HepG2 (cell line): ENCODE results near the gene KLK10. TPM values are rescaled to one million over a fixed set of nuclear protein-coding genes. Genes with fewer than 3 reads are reported as not detected.

ENCODE experiments used
- ATAC-seq: fragments of 200-7000 bp; cut with Tn5 transposase; 3 replicates; pipeline ENCODE4 v1.9.1; 2020; ENCODE audit warnings: mild to moderate bottlenecking, moderate library complexity
- BruUV-seq: library from RNA; stranded (reverse); fragments of 400-500 nt; replicated peaks from 2 replicates; lab custom pipeline; 2021; lab: Mats Ljungman, UMichigan
- CTCF ChIA-PET: fragments of 300-600 bp; formaldehyde crosslinking; extraction: SDS; loops from one replicate; lab custom pipeline; 2021; ENCODE audit warnings: low total read pairs, inconsistent platforms, low intra/inter-chr PET ratio; lab: Yijun Ruan, JAX
- POLR2A ChIA-PET: fragments of 350-600 bp; sonication (Branson Sonifier 250); formaldehyde crosslinking; loops from one replicate; lab custom pipeline; 2020; ENCODE audit warnings: antibody characterized with exemption, inconsistent platforms; lab: Yijun Ruan, JAX
- DNase-seq: peaks from one replicate; pipeline ENCODE4 v3.0.0-alpha.2; 2015; ENCODE audit warnings: low spot score
- FAIRE-seq: peaks from 3 replicates; lab custom pipeline; 2011; peaks lifted over from hg19 to GRCh38; lab: Jason Lieb, UNC
- H2AFZ ChIP-seq: one replicate; pipeline ENCODE4 v1.6.1; 2011; ENCODE audit warnings: low read length, inconsistent platforms
- H3K27ac ChIP-seq: fragments of 300-600 bp; 3 replicates; pipeline ENCODE4 v1.8.0; 2011; ENCODE audit warnings: mixed run types, mild to moderate bottlenecking, mixed read lengths, low read length, inconsistent platforms; ENCODE audit not compliant: insufficient read depth; ENCODE audit errors: extremely low read length
- H3K27me3 ChIP-seq, 2 experiments: fragments of 200-600 bp in 1 of 2; 2 replicates in 1 of 2; 3 replicates in 1 of 2; pipeline versions ENCODE4 v1.6.0 to v1.8.0; 2011; ENCODE audit warnings: low read length in 2 of 2, mild to moderate bottlenecking in 2 of 2, moderate library complexity in 2 of 2, inconsistent platforms in 1 of 2; ENCODE audit not compliant: insufficient read depth in 2 of 2, control insufficient read depth in 1 of 2
- H3K36me3 ChIP-seq, 2 experiments: fragments of 200-600 bp in 1 of 2; replicated peaks in 1 of 2; 2 replicates in 1 of 2; 3 replicates in 1 of 2; pipeline versions ENCODE4 v1.5.1 to v1.8.0; 2011; ENCODE audit warnings: low read length in 2 of 2, inconsistent platforms in 1 of 2; ENCODE audit not compliant: insufficient read depth in 2 of 2, control insufficient read depth in 1 of 2
- H3K4me1 ChIP-seq: 2 replicates; pipeline ENCODE4 v1.5.1; 2012; ENCODE audit warnings: low read length, inconsistent platforms; ENCODE audit not compliant: insufficient read depth
- H3K4me2 ChIP-seq: 2 replicates; pipeline ENCODE4 v1.6.0; 2011; ENCODE audit warnings: low read depth, low read length, inconsistent platforms
- H3K4me3 ChIP-seq, 3 experiments: fragments of 200-600 bp in 1 of 3; sonication (generic), shearing (Covaris generic) in 1 of 3; replicated peaks in 1 of 3; 2 replicates each; pipeline ENCODE4 v1.5.1; 2011 to 2016; ENCODE audit warnings: low read length in 3 of 3, inconsistent platforms in 2 of 3, low read depth in 2 of 3, mild to moderate bottlenecking in 2 of 3, control low read depth in 1 of 3, mixed read lengths in 1 of 3; ENCODE audit not compliant: insufficient read depth in 1 of 3
- H3K79me2 ChIP-seq: one replicate; pipeline ENCODE4 v1.6.1; 2011; ENCODE audit warnings: low read length, inconsistent platforms; ENCODE audit not compliant: insufficient read depth
- H3K9ac ChIP-seq: 2 replicates; pipeline ENCODE4 v1.6.0; 2011; ENCODE audit warnings: mild to moderate bottlenecking, low read depth, low read length, inconsistent platforms; ENCODE audit not compliant: insufficient read depth
- H3K9me3 ChIP-seq: 2 replicates; pipeline ENCODE4 v1.5.1; 2012; ENCODE audit warnings: mild to moderate bottlenecking, low read length
- H4K20me1 ChIP-seq: 2 replicates; pipeline ENCODE4 v1.6.0; 2011; ENCODE audit warnings: inconsistent platforms, mild to moderate bottlenecking, low read length, moderate library complexity; ENCODE audit not compliant: insufficient read depth
- BRD4 ChIP-seq: sonication (generic); formaldehyde crosslinking; IDR thresholded peaks from 2 replicates; pipeline ENCODE4 v1.4.0; 2020; ENCODE audit warnings: missing genetic modification reagents
- GPBP1L1 ChIP-seq: sonication (generic); formaldehyde crosslinking; IDR thresholded peaks from 2 replicates; pipeline ENCODE4 v1.5.0; 2020; ENCODE audit warnings: mild to moderate bottlenecking, missing genetic modification reagents
- HOXA5 ChIP-seq: sonication (generic); formaldehyde crosslinking; IDR thresholded peaks from 2 replicates; pipeline ENCODE4 v1.4.0; 2020; ENCODE audit warnings: missing genetic modification reagents
- KDM5B ChIP-seq: sonication (generic); formaldehyde crosslinking; IDR thresholded peaks from 2 replicates; pipeline ENCODE4 v1.4.0; 2020; ENCODE audit warnings: missing genetic modification reagents, mild to moderate bottlenecking, borderline replicate concordance
- NCOA1 ChIP-seq: sonication (generic); formaldehyde crosslinking; IDR thresholded peaks from 2 replicates; pipeline ENCODE4 v1.9.0; 2021; ENCODE audit warnings: missing genetic modification reagents
- SNRNP70 ChIP-seq: fragments of 200-400 bp; formaldehyde crosslinking; IDR thresholded peaks from 2 replicates; pipeline ENCODE4 v1.6.1; 2017; ENCODE audit warnings: mild to moderate bottlenecking, low read depth, low read length, moderate library complexity
- SYNCRIP ChIP-seq: fragments of 200-400 bp; formaldehyde crosslinking; IDR thresholded peaks from 2 replicates; pipeline ENCODE4 v1.6.1; 2018; ENCODE audit warnings: mild to moderate bottlenecking, low read depth, low read length; ENCODE audit not compliant: insufficient read depth
- ZNF503 ChIP-seq: sonication (generic); formaldehyde crosslinking; IDR thresholded peaks from 2 replicates; pipeline ENCODE4 v1.4.0; 2020; ENCODE audit warnings: missing genetic modification reagents
- whole genome bisulfite sequencing: methylation state at CpG from one replicate; pipeline ENCODE4 v1.1.6; 2017; ENCODE audit warnings: low lambda C conversion rate; 5-methylcytosine and 5-hydroxymethylcytosine counted together
- in situ Hi-C: cut with HindIII; loops from 2 replicates; pipeline ENCODE4 v1.10.0; 2017; ENCODE audit warnings: low pct_unique_long_range_greater_than_20kb; ENCODE audit not compliant: extremely low pct_ligation_motif_present
- intact Hi-C: fragments of 100-400 bp; cut with micrococcal nuclease; formaldehyde crosslinking; loops from one replicate; pipeline ENCODE4 v1.10.0; 2022; ENCODE audit not compliant: unreplicated experiment
- polyA plus RNA-seq, 8 experiments: library from polyadenylated mRNA; depleted of rRNA in 3 of 8; stranded (reverse) in 7 of 8; unstranded in 1 of 8; fragments of >200 nt; fragmentation: Illumina TruSeq in 4 of 8; extraction: Trizol in 4 of 8; gene quantifications; 2 replicates each; pipeline versions ENCODE4 v1.2.1 to v1.2.3, GENCODE V29; 2011 to 2016; ENCODE audit warnings: low read depth in 4 of 8, missing spikeins in 1 of 8, mixed read lengths in 1 of 8; ENCODE audit not compliant: insufficient read depth in 1 of 8
- total RNA-seq, 5 experiments: library from RNA; depleted of rRNA; stranded (reverse); fragments of >200 nt; fragmentation: Illumina TruSeq; extraction: Trizol; gene quantifications; 2 replicates each; pipeline ENCODE4 v1.2.3, GENCODE V29; 2016; ENCODE audit warnings: low read depth in 1 of 5

The KLK10 gene
- total and polyA plus RNA-seq, 2 of the 13 experiments (the other 11 are each of a cell fraction or from before 2014, with no cell fraction given) = not detected

- POLR2A ChIA-PET = no interaction called here
- DNase-seq = no peak
- H3K79me2 ChIP-seq = no peaks in the 10 kb centered on the region
- FAIRE-seq = no peak
- TF ChIP-seq HOXA5 (no peak), GPBP1L1 (CRISPR knock-in tag) (no peak)
- no peaks in the 10 kb centered on the region for H3K9me3 ChIP-seq
- no TSS peak for BruUV-seq
- in situ Hi-C loops (no loop called here), intact Hi-C loops (no loop called here)
- CTCF ChIA-PET = no interaction called here
- no peak overlapping the region for H3K4me2 ChIP-seq
- no peak overlapping the region for H2AFZ ChIP-seq
- H3K4me1 ChIP-seq = no peaks in the 10 kb centered on the region
- peaks cover 1 to 7% of the 10 kb centered on the region in 2 experiments; a peak in 2 of 5 replicates for H3K27me3 ChIP-seq
- ATAC-seq = no peak
- WGBS = 7% methylated on average over 17 of the region's 19 CpGs
- no peak overlapping the region for H3K27ac ChIP-seq
- H3K9ac ChIP-seq = no peak overlapping the region
- no peak overlapping the region for H3K4me3 ChIP-seq
- H4K20me1 ChIP-seq = no peaks in the 10 kb centered on the region
- no peaks in the 10 kb centered on the region for H3K36me3 ChIP-seq
These were observed 10.2 kb downstream of the KLK10 start for GRCh38 chr19:51009061-51009891.

- Histone ChIP-seq H3K9ac (no peak overlapping the region), H3K36me3 (no peaks in the 10 kb centered on the region), H3K4me3 (no peak overlapping the region), H2AFZ (no peak overlapping the region), H4K20me1 (no peaks in the 10 kb centered on the region), H3K27ac (no peak overlapping the region), H3K79me2 (no peaks in the 10 kb centered on the region), H3K4me1 (no peaks in the 10 kb centered on the region), H3K9me3 (no peaks in the 10 kb centered on the region), H3K4me2 (no peak overlapping the region), H3K27me3 (peaks cover 1 to 7% of the 10 kb centered on the region in 2 experiments; a peak in 2 of 5 replicates)
- ChIA-PET CTCF (no interaction called here), POLR2A (no interaction called here)
- in situ Hi-C loops (no loop called here), intact Hi-C loops (no loop called here)
- WGBS = 37% methylated on average over 3 of the region's 3 CpGs
- FAIRE-seq (no peak), DNase-seq (no peak), ATAC-seq (no peak)
- BruUV-seq = no TSS peak
- TF ChIP-seq ZNF503 (CRISPR knock-in tag) (no peak), SNRNP70 (no peak), BRD4 (CRISPR knock-in tag) (no peak), KDM5B (CRISPR knock-in tag) (no peak), NCOA1 (no peak), SYNCRIP (no peak)
These were observed 12.0 kb downstream of the KLK10 start for GRCh38 chr19:51007488-51007887.
